SK-N-SH (cell line): ENCODE results near the gene GABRG3. TPM values are rescaled to one million over a fixed set of nuclear protein-coding genes. Genes with fewer than 3 reads are reported as not detected.
A peak's percentile ranks its signal among the peaks of the same experiment; 100 is the strongest.

Source experiments
- CTCF ChIA-PET: fragments of 300-600, 350-600 bp; formaldehyde crosslinking; extraction: SDS; loops from one replicate; lab custom pipeline; 2021; lab: Yijun Ruan, JAX
- POLR2A ChIA-PET: fragments of 350-600 bp; sonication (Branson Sonifier 250); formaldehyde crosslinking; extraction: SDS; loops from one replicate; lab custom pipeline; 2020; ENCODE audit warnings: antibody characterized with exemption, inconsistent platforms; lab: Yijun Ruan, JAX
- DNase-seq: peaks from one replicate; pipeline ENCODE4 v3.0.0; 2012
- H2AFZ ChIP-seq: fragments of 200-600 bp; sonication (generic); 2 replicates; pipeline ENCODE4 v1.8.1; 2016; ENCODE audit warnings: antibody characterized with exemption, mild to moderate bottlenecking, low read depth
- H3F3A ChIP-seq: fragments of 200-600 bp; sonication (generic); replicated peaks from 2 replicates; pipeline ENCODE3; 2016; ENCODE audit warnings: antibody characterized with exemption, mild to moderate bottlenecking; ENCODE audit not compliant: insufficient read depth
- H3K27ac ChIP-seq, 2 experiments: fragments of 200-500 bp in 1 of 2; fragments of 200-600 bp in 1 of 2; sonication (Bioruptor generic) in 1 of 2; sonication (generic), shearing (Covaris generic) in 1 of 2; 2 replicates each; pipeline versions ENCODE4 v1.5.1 to v1.6.1; 2014 to 2016; ENCODE audit warnings: low read depth in 2 of 2, inconsistent platforms in 1 of 2, low read length in 1 of 2, mild to moderate bottlenecking in 1 of 2, mixed read lengths in 1 of 2
- H3K27me3 ChIP-seq: fragments of 200-600 bp; sonication (generic), shearing (Covaris generic); 2 replicates; pipeline ENCODE4 v1.6.1; 2016; ENCODE audit warnings: mixed run types; ENCODE audit not compliant: insufficient read depth
- H3K36me3 ChIP-seq, 2 experiments: fragments of 200-500 bp in 1 of 2; fragments of 200-600 bp in 1 of 2; sonication (Bioruptor generic) in 1 of 2; sonication (generic) in 1 of 2; replicated peaks in 1 of 2; 2 replicates each; pipeline versions ENCODE3 to v1.5.1; 2014 to 2016; ENCODE audit warnings: low read length in 1 of 2, mild to moderate bottlenecking in 1 of 2; ENCODE audit not compliant: insufficient read depth in 2 of 2, control insufficient read depth in 1 of 2
- H3K4me1 ChIP-seq, 2 experiments: fragments of 200-500 bp in 1 of 2; fragments of 200-600 bp in 1 of 2; sonication (Bioruptor generic) in 1 of 2; sonication (generic), shearing (Covaris generic) in 1 of 2; 2 replicates each; pipeline versions ENCODE4 v1.5.1 to v1.6.1; 2014 to 2016; ENCODE audit warnings: low read depth in 1 of 2, low read length in 1 of 2, mixed run types in 1 of 2; ENCODE audit not compliant: insufficient read depth in 2 of 2, control insufficient read depth in 1 of 2
- H3K4me2 ChIP-seq: fragments of 200-600 bp; sonication (generic), shearing (Covaris generic); 2 replicates; pipeline ENCODE4 v1.6.1; 2017; ENCODE audit warnings: mixed run types
- H3K4me3 ChIP-seq, 2 experiments: fragments of 200-500 bp in 1 of 2; fragments of 200-600 bp in 1 of 2; sonication (Bioruptor generic) in 1 of 2; sonication (generic), shearing (Covaris generic) in 1 of 2; 2 replicates each; pipeline versions ENCODE4 v1.5.1 to v1.8.1; 2014 to 2016; ENCODE audit warnings: low read depth in 2 of 2, inconsistent platforms in 1 of 2, low read length in 1 of 2, mild to moderate bottlenecking in 1 of 2, mixed read lengths in 1 of 2, moderate library complexity in 1 of 2
- H3K79me2 ChIP-seq: fragments of 200-600 bp; sonication (generic); 2 replicates; pipeline ENCODE4 v1.8.1; 2017; ENCODE audit warnings: mild to moderate bottlenecking; ENCODE audit not compliant: insufficient read depth
- H3K9ac ChIP-seq: fragments of 200-600 bp; sonication (generic); 2 replicates; pipeline ENCODE4 v1.6.1; 2017; ENCODE audit warnings: mixed run types
- H3K9me2 ChIP-seq: fragments of 200-600 bp; sonication (generic); 2 replicates; pipeline ENCODE4 v1.6.1; 2017; ENCODE audit warnings: mixed run types
- H3K9me3 ChIP-seq: fragments of 200-600 bp; sonication (generic); 2 replicates; pipeline ENCODE4 v1.6.1; 2017; ENCODE audit warnings: mixed run types, mild to moderate bottlenecking, moderate library complexity
- H4K20me1 ChIP-seq: fragments of 200-600 bp; sonication (generic); 2 replicates; pipeline ENCODE4 v1.6.1; 2017; ENCODE audit warnings: mild to moderate bottlenecking, mixed run types; ENCODE audit not compliant: insufficient read depth
- CHD2 ChIP-seq: fragments of 150-350 bp; IDR thresholded peaks from 2 replicates; pipeline ENCODE4 v1.6.1; 2018; ENCODE audit warnings: low read length; ENCODE audit not compliant: partially characterized antibody
- CTCF ChIP-seq: fragments of 200-600 bp; sonication (generic); IDR thresholded peaks from 2 replicates; pipeline ENCODE4 v1.6.1; 2017; ENCODE audit warnings: antibody characterized with exemption, mild to moderate bottlenecking, moderate library complexity
- ELF1 ChIP-seq: IDR thresholded peaks from 2 replicates; pipeline ENCODE4 v1.4.0; 2012
- EP300 ChIP-seq, 2 experiments: IDR thresholded peaks; 2 replicates each; pipeline versions ENCODE4 v1.4.0 to v1.6.1; 2012; ENCODE audit warnings: borderline replicate concordance in 1 of 2, low read depth in 1 of 2, low read length in 1 of 2
- FOSL2 ChIP-seq: IDR thresholded peaks from 2 replicates; pipeline ENCODE4 v1.4.0; 2012; ENCODE audit warnings: low read depth, mild to moderate bottlenecking, moderate library complexity, borderline replicate concordance
- JUND ChIP-seq: IDR thresholded peaks from 2 replicates; pipeline ENCODE4 v1.4.0; 2012
- NRF1 ChIP-seq: IDR thresholded peaks from 2 replicates; pipeline ENCODE4 v1.6.1; 2012; ENCODE audit warnings: low read depth, mild to moderate bottlenecking, low read length
- PBX3 ChIP-seq: IDR thresholded peaks from 2 replicates; pipeline ENCODE4; 2012
- POLR2AphosphoS5 ChIP-seq: IDR thresholded peaks from 2 replicates; pipeline ENCODE4 v1.6.1; 2012; ENCODE audit warnings: low read depth, low read length
- REST ChIP-seq: IDR thresholded peaks from 2 replicates; pipeline ENCODE4 v1.6.1; 2012; ENCODE audit warnings: mild to moderate bottlenecking, low read depth, low read length, moderate library complexity
- RFX5 ChIP-seq: IDR thresholded peaks from 2 replicates; pipeline ENCODE4 v1.6.1; 2012; ENCODE audit warnings: mild to moderate bottlenecking, improper control_type of control experiment, low read length
- SIN3A ChIP-seq: IDR thresholded peaks from 2 replicates; pipeline ENCODE4 v1.6.1; 2012; ENCODE audit warnings: low read depth, mild to moderate bottlenecking, low read length, moderate library complexity, borderline replicate concordance
- TAF1 ChIP-seq: IDR thresholded peaks from 2 replicates; pipeline ENCODE4 v1.6.1; 2012; ENCODE audit warnings: low read depth, mild to moderate bottlenecking, low read length, moderate library complexity, borderline replicate concordance
- TCF12 ChIP-seq: IDR thresholded peaks from 2 replicates; pipeline ENCODE4 v1.4.0; 2012
- USF1 ChIP-seq: IDR thresholded peaks from 2 replicates; pipeline ENCODE4 v1.4.0; 2012; ENCODE audit warnings: low read depth, borderline replicate concordance
- USF2 ChIP-seq: fragments of 150-350 bp; IDR thresholded peaks from 2 replicates; pipeline ENCODE4 v1.6.1; 2017; ENCODE audit warnings: antibody characterized with exemption, low read length, low read depth, borderline replicate concordance
- WGBS: methylation state at CpG from one replicate; pipeline ENCODE4 v1.1.6; 2017; ENCODE audit warnings: low lambda C conversion rate; 5-methylcytosine and 5-hydroxymethylcytosine counted together
- polyA plus RNA-seq, 3 experiments: library from polyadenylated mRNA; depleted of rRNA; stranded (reverse); fragments of >200 nt; gene quantifications; 2 replicates each; pipeline ENCODE4 v1.2.3, GENCODE V29; 2012

Gene GABRG3
- polyA plus RNA-seq, 1 of the 3 experiments (the other 2 are of a cell fraction), result not detected

GRCh38 chr15:26981492-26981891 is 10.5 kb downstream of the GABRG3 start:
- ChIA-PET CTCF (interaction anchor here (5.5 kb wide), 1 partner anchor 7 kb away, joined by 32 read pairs; no protein-coding TSS in a partner anchor), POLR2A (no interaction called here)
- no peak overlapping the region for H3K9ac ChIP-seq
- TF ChIP-seq JUND (no peak), USF1 (no peak), RFX5 (no peak), EP300 (IDR thresholded peaks at IDR 0.05; ENCODE audit: borderline replicate concordance in 1 of 2, low read depth in 1 of 2, low read length in 1 of 2) (no peak), ELF1 (no peak), PBX3 (no peak), TAF1 (no peak), NRF1 (no peak), CHD2 (no peak), USF2 (no peak)
- no peak for DNase-seq
- H2AFZ ChIP-seq, result no peak overlapping the region
- no peaks in the 10 kb centered on the region for H3K79me2 ChIP-seq
- H3K9me3 ChIP-seq, result no peaks in the 10 kb centered on the region
- H3K4me2 ChIP-seq, result no peak overlapping the region
- H3K9me2 ChIP-seq, result no peaks in the 10 kb centered on the region
- H3F3A ChIP-seq, result no peaks in the 10 kb centered on the region
- H4K20me1 ChIP-seq, result no peaks in the 10 kb centered on the region
- WGBS, result 71% methylated on average over 4 of the region's 4 CpGs
- H3K36me3 ChIP-seq, result no peaks in the 10 kb centered on the region
- no peaks in the 10 kb centered on the region for H3K4me1 ChIP-seq
- no peaks in the 10 kb centered on the region for H3K27me3 ChIP-seq
- H3K27ac ChIP-seq, result no peak overlapping the region
- H3K4me3 ChIP-seq, result no peak overlapping the region

- WGBS, result 35% methylated on average over 8 of the region's 8 CpGs
- no peaks in the 10 kb centered on the region for H3F3A ChIP-seq
- H3K36me3 ChIP-seq, result no peaks in the 10 kb centered on the region
- ChIA-PET CTCF (interaction anchor here (1.0 to 5.5 kb wide), 3 partner anchors 10 to 92 kb away, joined by 4 to 32 read pairs (median 5); partner anchors contain the start of gene GABRG3), POLR2A (no interaction called here)
- no peak overlapping the region for H3K9ac ChIP-seq
- H3K27me3 ChIP-seq, result no peaks in the 10 kb centered on the region
- no peaks in the 10 kb centered on the region for H4K20me1 ChIP-seq
- TF ChIP-seq JUND, result no peak
- no peak for TF ChIP-seq PBX3
- TF ChIP-seq REST, result no peak
- no peak for TF ChIP-seq SIN3A
- TF ChIP-seq CTCF, result 0 out of 2 replicates have a peak, but pooled peaks have one; percentile 18
- TF ChIP-seq FOSL2, result no peak
- TF ChIP-seq POLR2AphosphoS5, result no peak
- no peak for TF ChIP-seq TCF12
- H3K79me2 ChIP-seq, result no peaks in the 10 kb centered on the region
- H3K4me1 ChIP-seq, result no peaks in the 10 kb centered on the region
- no peak for DNase-seq
- H3K27ac ChIP-seq, result no peak overlapping the region
- H3K4me2 ChIP-seq, result no peak overlapping the region
- H3K4me3 ChIP-seq, result no peak overlapping the region
- no peaks in the 10 kb centered on the region for H3K9me2 ChIP-seq
- no peaks in the 10 kb centered on the region for H3K9me3 ChIP-seq
- H2AFZ ChIP-seq, result no peak overlapping the region
Measured at GRCh38 chr15:26983822-26984221, 12.8 kb downstream of the GABRG3 start.
